HEK293 (cell line): ENCODE measurements around the gene STAG3.
"Not testable (repeated sequence)": the region's sequence is repeated elsewhere in the genome, so short reads cannot be mapped to it uniquely, and the experiment has no call there.

Source experiments
- CTCF ChIA-PET: fragments of 350-600 bp; formaldehyde crosslinking; extraction: SDS; loops from one replicate; lab custom pipeline; 2021; ENCODE audit warnings: antibody characterized with exemption; lab: Yijun Ruan, JAX
- POLR2A ChIA-PET: fragments of 300-600 bp; formaldehyde crosslinking; extraction: SDS; loops from one replicate; lab custom pipeline; 2020; ENCODE audit warnings: antibody characterized with exemption, inconsistent platforms; lab: Yijun Ruan, JAX
- H3K27ac ChIP-seq: fragments of 200-500 bp; sonication (Bioruptor generic); 2 replicates; pipeline ENCODE4 v1.5.1; 2014; ENCODE audit warnings: low read depth, low read length, control low read depth, inconsistent platforms; ENCODE audit errors: extremely low read depth
- H3K36me3 ChIP-seq, 2 experiments: fragments of 200-500 bp in 1 of 2; sonication (Bioruptor generic) in 1 of 2; 1 replicate in 1 of 2; 2 replicates in 1 of 2; pipeline ENCODE4 v1.5.1; 2014 to 2017; ENCODE audit warnings: inconsistent platforms in 2 of 2, low read length in 2 of 2; ENCODE audit not compliant: control insufficient read depth in 2 of 2, insufficient read depth in 1 of 2
- H3K4me1 ChIP-seq: fragments of 200-500 bp; sonication (Bioruptor generic); 2 replicates; pipeline ENCODE4 v1.5.1; 2014; ENCODE audit warnings: mild to moderate bottlenecking, low read length, inconsistent platforms; ENCODE audit not compliant: control insufficient read depth, insufficient read depth
- H3K4me3 ChIP-seq: 2 replicates; pipeline ENCODE4 v1.5.1; 2011; ENCODE audit warnings: low read depth, mild to moderate bottlenecking, control low read depth, low read length, moderate library complexity
- H3K9me3 ChIP-seq: fragments of 200-500 bp; sonication (Bioruptor generic); 2 replicates; pipeline ENCODE4 v1.5.1; 2014; ENCODE audit warnings: low read depth, low read length, inconsistent platforms; ENCODE audit not compliant: control insufficient read depth, insufficient read depth
- PRDM1 ChIP-seq: fragments of 450-650 bp; formaldehyde crosslinking; IDR thresholded peaks from 2 replicates; pipeline ENCODE4; 2016; ENCODE audit warnings: missing biosample characterization, missing genetic modification characterization
- YY1 ChIP-seq: fragments of 450-650 bp; formaldehyde crosslinking; IDR thresholded peaks from 2 replicates; pipeline ENCODE4 v1.5.1; 2018; ENCODE audit warnings: missing biosample characterization, missing genetic modification characterization
- ZBTB49 ChIP-seq: fragments of 450-650 bp; formaldehyde crosslinking; IDR thresholded peaks from 2 replicates; pipeline ENCODE4 v1.5.1; 2016; ENCODE audit warnings: missing biosample characterization, missing genetic modification characterization, low read depth
- ZFP37 ChIP-seq: fragments of 450-650 bp; formaldehyde crosslinking; IDR thresholded peaks from 2 replicates; pipeline ENCODE4 v1.5.1; 2016; ENCODE audit warnings: missing biosample characterization, missing genetic modification characterization
- ZNF133 ChIP-seq: fragments of 450-650 bp; formaldehyde crosslinking; IDR thresholded peaks from 2 replicates; pipeline ENCODE4 v1.5.1; 2016; ENCODE audit warnings: missing biosample characterization, missing genetic modification characterization
- ZNF146 ChIP-seq: fragments of 450-650 bp; formaldehyde crosslinking; IDR thresholded peaks from 2 replicates; pipeline ENCODE4 v1.5.1; 2016; ENCODE audit warnings: missing biosample characterization, missing genetic modification characterization
- ZNF214 ChIP-seq: fragments of 450-650 bp; formaldehyde crosslinking; IDR thresholded peaks from 2 replicates; pipeline ENCODE4 v1.5.1; 2017; ENCODE audit warnings: missing biosample characterization, mild to moderate bottlenecking, missing genetic modification characterization, borderline replicate concordance
- ZNF223 ChIP-seq: fragments of 450-650 bp; formaldehyde crosslinking; IDR thresholded peaks from 2 replicates; pipeline ENCODE4 v1.5.1; 2016; ENCODE audit warnings: missing biosample characterization, missing genetic modification characterization
- ZNF266 ChIP-seq: fragments of 450-650 bp; formaldehyde crosslinking; IDR thresholded peaks from 2 replicates; pipeline ENCODE4 v1.5.1; 2016; ENCODE audit warnings: missing biosample characterization, missing genetic modification characterization, low read depth
- ZNF416 ChIP-seq: fragments of 450-650 bp; formaldehyde crosslinking; IDR thresholded peaks from 2 replicates; pipeline ENCODE4 v1.5.1; 2016; ENCODE audit warnings: missing biosample characterization, missing genetic modification characterization
- ZNF48 ChIP-seq: fragments of 450-650 bp; formaldehyde crosslinking; IDR thresholded peaks from 2 replicates; pipeline ENCODE4 v1.5.1; 2016; ENCODE audit warnings: missing biosample characterization, missing genetic modification characterization
- ZNF621 ChIP-seq: fragments of 450-650 bp; formaldehyde crosslinking; IDR thresholded peaks from 2 replicates; pipeline ENCODE4 v1.5.1; 2017; ENCODE audit warnings: missing biosample characterization, missing genetic modification characterization
- ZNF654 ChIP-seq: fragments of 450-650 bp; formaldehyde crosslinking; IDR thresholded peaks from 2 replicates; pipeline ENCODE4 v1.5.1; 2016; ENCODE audit warnings: low read depth, missing biosample characterization, missing genetic modification characterization
- ZNF660 ChIP-seq: fragments of 450-650 bp; IDR thresholded peaks from 2 replicates; pipeline ENCODE4 v1.5.1; 2018; ENCODE audit warnings: missing biosample characterization, mild to moderate bottlenecking, missing genetic modification characterization
- ZNF777 ChIP-seq: fragments of 450-650 bp; formaldehyde crosslinking; IDR thresholded peaks from 2 replicates; pipeline ENCODE4 v1.5.1; 2017; ENCODE audit warnings: missing biosample characterization, missing genetic modification characterization, borderline replicate concordance
- ZSCAN23 ChIP-seq: fragments of 450-650 bp; formaldehyde crosslinking; IDR thresholded peaks from 2 replicates; pipeline ENCODE4 v1.5.1; 2016; ENCODE audit warnings: missing biosample characterization, missing genetic modification characterization
- TF ChIP-seq, protein P1 (sequence below): fragments of 450-650 bp; formaldehyde crosslinking; IDR thresholded peaks from 2 replicates; pipeline ENCODE4 v1.5.1; 2016; ENCODE audit warnings: missing biosample characterization, missing genetic modification characterization

STAG3 gene

GRCh38 chr7:100190048-100190711 is 12.5 kb downstream of the STAG3 start (continued):
- TF ChIP-seq ZNF660 (tag by site-specific recombination) = peak; percentile 74; the same call in 1 of the 2 replicates
- TF ChIP-seq ZNF621 (tag by site-specific recombination) = no peak
- TF ChIP-seq ZNF133 (tag by site-specific recombination) = no peak

DNA sequence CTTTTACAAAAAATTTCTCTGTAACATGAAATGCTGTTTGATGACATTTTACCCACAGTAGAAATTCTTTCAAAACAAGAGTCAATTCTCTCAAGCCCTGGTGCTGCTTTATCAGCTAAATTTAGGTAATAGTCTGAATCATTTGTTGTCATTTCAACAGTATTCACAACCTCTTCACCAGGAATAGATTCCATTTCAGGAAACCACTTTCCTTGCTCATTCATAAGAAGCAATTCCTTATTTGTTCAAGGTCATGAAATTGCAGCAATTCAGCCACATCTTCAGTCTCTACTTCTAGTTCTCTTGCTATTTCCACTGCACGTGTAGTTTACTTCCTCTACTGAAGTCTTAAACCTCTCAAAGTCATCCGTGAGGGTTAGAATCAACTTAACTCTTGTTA is 14.1 kb downstream of the STAG3 start:
- no peak overlapping the region for H3K4me3 ChIP-seq
- POLR2A ChIA-PET = no interaction called here
- no peaks in the 10 kb centered on the region for H3K36me3 ChIP-seq
- no peak overlapping the region for H3K27ac ChIP-seq
- CTCF ChIA-PET = interaction anchor here (0.9 kb wide), 1 partner anchor 14 kb away, joined by 5 read pairs; the partner anchor contains the start of genes GPC2 and STAG3
- TF ChIP-seq PRDM1 (tag by site-specific recombination) (0 out of 2 replicates have a peak, but pooled peaks have one; percentile 20), ZNF48 (no peak)
- no peaks in the 10 kb centered on the region for H3K4me1 ChIP-seq
- H3K9me3 ChIP-seq = no peaks in the 10 kb centered on the region

DNA sequence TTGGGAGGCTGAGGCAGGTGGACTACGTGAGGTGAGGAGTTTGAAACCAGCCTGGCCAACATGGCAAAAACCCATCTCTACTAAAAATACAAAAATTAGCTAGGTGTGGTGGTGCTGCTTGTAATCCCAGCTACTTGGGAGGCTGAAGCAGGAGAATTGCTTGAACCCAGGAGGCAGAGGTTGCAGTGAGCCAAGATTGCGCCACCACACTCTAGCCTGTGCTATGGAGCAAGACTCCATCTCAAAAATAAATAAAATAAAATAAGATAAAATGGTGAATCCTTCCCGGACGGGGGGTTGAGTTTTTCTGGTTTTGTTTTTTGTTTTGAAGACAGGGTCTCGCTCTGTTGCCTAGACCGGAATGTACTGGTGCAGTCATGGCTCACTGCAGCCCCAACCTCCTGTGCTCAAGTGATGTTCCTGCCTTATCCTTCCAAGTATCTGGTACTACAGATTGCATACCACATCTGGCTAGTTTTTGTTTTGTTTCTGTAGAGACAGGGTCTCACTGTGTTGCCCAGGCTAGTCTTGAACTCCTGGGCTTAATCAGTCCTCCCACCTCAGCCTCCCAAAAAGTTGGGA is 14.7 kb downstream of the STAG3 start:
- H3K27ac ChIP-seq, H3K9me3 ChIP-seq, POLR2A ChIA-PET, H3K36me3 ChIP-seq, H3K4me1 ChIP-seq, H3K4me3 ChIP-seq: not testable (repeated sequence)
- CTCF ChIA-PET = interaction anchor here (0.6 to 2.2 kb wide), 4 partner anchors 15 to 61 kb away, joined by 4 to 5 read pairs (median 4); partner anchors contain the start of genes GPC2 and STAG3

- TF ChIP-seq ZNF214 (tag by site-specific recombination) (no peak), ZNF266 (tag by site-specific recombination) (no peak), ZNF777 (tag by site-specific recombination) (no peak), ZSCAN23 (tag by site-specific recombination) (no peak), ZBTB49 (no peak), ZFP37 (tag by site-specific recombination) (no peak), ZNF416 (no peak), ZNF223 (tag by site-specific recombination) (no peak), ZNF146 (tag by site-specific recombination) (no peak), ZNF654 (tag by site-specific recombination) (no peak), YY1 (tag by site-specific recombination) (no peak)
- TF ChIP-seq, protein P1, sequence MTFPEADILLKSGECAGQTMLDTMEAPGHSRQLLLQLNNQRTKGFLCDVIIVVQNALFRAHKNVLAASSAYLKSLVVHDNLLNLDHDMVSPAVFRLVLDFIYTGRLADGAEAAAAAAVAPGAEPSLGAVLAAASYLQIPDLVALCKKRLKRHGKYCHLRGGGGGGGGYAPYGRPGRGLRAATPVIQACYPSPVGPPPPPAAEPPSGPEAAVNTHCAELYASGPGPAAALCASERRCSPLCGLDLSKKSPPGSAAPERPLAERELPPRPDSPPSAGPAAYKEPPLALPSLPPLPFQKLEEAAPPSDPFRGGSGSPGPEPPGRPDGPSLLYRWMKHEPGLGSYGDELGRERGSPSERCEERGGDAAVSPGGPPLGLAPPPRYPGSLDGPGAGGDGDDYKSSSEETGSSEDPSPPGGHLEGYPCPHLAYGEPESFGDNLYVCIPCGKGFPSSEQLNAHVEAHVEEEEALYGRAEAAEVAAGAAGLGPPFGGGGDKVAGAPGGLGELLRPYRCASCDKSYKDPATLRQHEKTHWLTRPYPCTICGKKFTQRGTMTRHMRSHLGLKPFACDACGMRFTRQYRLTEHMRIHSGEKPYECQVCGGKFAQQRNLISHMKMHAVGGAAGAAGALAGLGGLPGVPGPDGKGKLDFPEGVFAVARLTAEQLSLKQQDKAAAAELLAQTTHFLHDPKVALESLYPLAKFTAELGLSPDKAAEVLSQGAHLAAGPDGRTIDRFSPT (tag by site-specific recombination) = no peak
- Histone ChIP-seq H3K9me3 (no peaks in the 10 kb centered on the region), H3K27ac (no peak overlapping the region), H3K36me3 (no peaks in the 10 kb centered on the region), H3K4me1 (no peaks in the 10 kb centered on the region), H3K4me3 (no peak overlapping the region)
- ChIA-PET CTCF (interaction anchor here (0.6 to 2.2 kb wide), 7 partner anchors 16 to 61 kb away, joined by 3 to 5 read pairs (median 4); partner anchors contain the start of genes GPC2 and STAG3), POLR2A (no interaction called here)
Measured at GRCh38 chr7:100192969-100193368, 15.3 kb downstream of the STAG3 start.
